ENCODE measurements around the gene THSD4.

DNA sequence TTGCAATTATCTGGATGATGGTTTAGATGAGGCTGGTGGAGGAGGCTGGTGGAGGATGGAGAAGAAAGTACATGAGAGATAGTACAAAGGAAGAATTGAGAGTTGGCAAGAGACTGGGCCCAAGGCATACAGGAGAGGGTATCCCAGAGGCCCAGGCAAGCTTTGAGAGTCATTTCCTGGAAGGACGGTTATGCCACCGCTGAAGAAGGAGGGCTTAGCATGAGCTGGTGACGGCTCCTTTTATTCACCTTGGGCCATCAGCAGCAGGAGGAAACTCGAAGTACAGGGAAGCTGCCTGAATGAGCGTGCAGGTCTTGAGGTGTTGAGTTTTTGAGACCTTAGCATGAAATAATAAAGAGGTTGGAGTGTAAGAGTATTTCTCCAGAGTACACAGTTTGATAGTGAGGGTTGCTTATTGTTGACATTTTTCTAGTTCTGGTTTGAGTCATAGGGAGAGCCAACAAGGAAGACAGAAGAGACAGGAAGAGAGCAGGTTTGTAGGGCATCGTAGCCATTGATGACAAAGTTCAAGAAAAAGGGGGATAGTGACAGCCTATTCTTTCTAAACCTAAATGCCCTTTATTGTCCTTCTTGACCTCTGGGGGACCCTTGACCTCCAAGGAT lies 13.8 kb downstream of the THSD4 start:
- TF ChIP-seq, protein P1, sequence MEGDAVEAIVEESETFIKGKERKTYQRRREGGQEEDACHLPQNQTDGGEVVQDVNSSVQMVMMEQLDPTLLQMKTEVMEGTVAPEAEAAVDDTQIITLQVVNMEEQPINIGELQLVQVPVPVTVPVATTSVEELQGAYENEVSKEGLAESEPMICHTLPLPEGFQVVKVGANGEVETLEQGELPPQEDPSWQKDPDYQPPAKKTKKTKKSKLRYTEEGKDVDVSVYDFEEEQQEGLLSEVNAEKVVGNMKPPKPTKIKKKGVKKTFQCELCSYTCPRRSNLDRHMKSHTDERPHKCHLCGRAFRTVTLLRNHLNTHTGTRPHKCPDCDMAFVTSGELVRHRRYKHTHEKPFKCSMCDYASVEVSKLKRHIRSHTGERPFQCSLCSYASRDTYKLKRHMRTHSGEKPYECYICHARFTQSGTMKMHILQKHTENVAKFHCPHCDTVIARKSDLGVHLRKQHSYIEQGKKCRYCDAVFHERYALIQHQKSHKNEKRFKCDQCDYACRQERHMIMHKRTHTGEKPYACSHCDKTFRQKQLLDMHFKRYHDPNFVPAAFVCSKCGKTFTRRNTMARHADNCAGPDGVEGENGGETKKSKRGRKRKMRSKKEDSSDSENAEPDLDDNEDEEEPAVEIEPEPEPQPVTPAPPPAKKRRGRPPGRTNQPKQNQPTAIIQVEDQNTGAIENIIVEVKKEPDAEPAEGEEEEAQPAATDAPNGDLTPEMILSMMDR (IDR thresholded peaks at IDR 0.05; ENCODE audit: low read length): no peak
- no peak for TF ChIP-seq EZH2 (IDR thresholded peaks at IDR 0.05; ENCODE audit: borderline replicate concordance, low read length)
